Naive thymus-derived CD4-positive, alpha-beta T cell (primary cell): Measurements from ENCODE around the gene SLC30A4. TPM values are rescaled to one million over a fixed set of nuclear protein-coding genes. Genes with fewer than 3 reads are reported as not detected.

Source experiments
- ATAC-seq: fragments of 150-1000 bp; cut with Tn5 transposase; 2 replicates; pipeline ENCODE4 v1.10.0; 2021; ENCODE audit warnings: mild to moderate bottlenecking, moderate library complexity
- CTCF ChIA-PET: fragments of 350-600 bp; sonication (Branson Sonifier 250); formaldehyde crosslinking; loops from one replicate; lab custom pipeline; 2021; ENCODE audit warnings: antibody characterized with exemption; lab: Charles Lee
- POLR2A ChIA-PET: fragments of 350-600 bp; sonication (Branson Sonifier 250); formaldehyde crosslinking; loops from one replicate; lab custom pipeline; 2021; ENCODE audit warnings: antibody characterized with exemption, inconsistent platforms; lab: Charles Lee
- DNase-seq, 9 donors: peaks; one replicate each; pipeline versions ENCODE4 v3.0.0 to v3.0.0-alpha.2; 2020 to 2022; ENCODE audit warnings: mixed read lengths in 1 of 9
- H3K27ac ChIP-seq: one replicate; pipeline ENCODE4 v1.7.0; 2013; ENCODE audit warnings: mild to moderate bottlenecking, low read depth, low read length, moderate library complexity
- H3K27me3 ChIP-seq, 2 donors: one replicate each; pipeline ENCODE4 v1.7.0; 2013; ENCODE audit warnings: low read length in 2 of 2, mild to moderate bottlenecking in 2 of 2, moderate library complexity in 2 of 2; ENCODE audit not compliant: control insufficient read depth in 2 of 2, insufficient read depth in 2 of 2
- H3K36me3 ChIP-seq, 3 experiments: 1 replicate in 2 of 3; 2 replicates in 1 of 3; pipeline ENCODE4 v1.7.0; 2013; ENCODE audit warnings: low read length in 3 of 3, mild to moderate bottlenecking in 3 of 3, moderate library complexity in 1 of 3; ENCODE audit not compliant: insufficient read depth in 3 of 3, control insufficient read depth in 2 of 3
- H3K4me1 ChIP-seq, 2 donors: one replicate each; pipeline ENCODE4 v1.7.0; 2013; ENCODE audit warnings: low read length in 2 of 2, mild to moderate bottlenecking in 2 of 2, moderate library complexity in 1 of 2; ENCODE audit not compliant: control insufficient read depth in 2 of 2, insufficient read depth in 2 of 2
- H3K4me3 ChIP-seq: 2 replicates; pipeline ENCODE4 v1.7.0; 2013; ENCODE audit warnings: mild to moderate bottlenecking, low read length
- H3K9me3 ChIP-seq, 3 experiments: 1 replicate in 2 of 3; 2 replicates in 1 of 3; pipeline ENCODE4 v1.7.0; 2013; ENCODE audit warnings: low read length in 3 of 3; ENCODE audit not compliant: control insufficient read depth in 2 of 3
- H3K27ac Mint-ChIP-seq, 9 donors: one replicate each; pipeline ENCODE4 v1.8.0; 2020 to 2022; ENCODE audit warnings: mixed read lengths in 9 of 9, mild to moderate bottlenecking in 8 of 9, moderate library complexity in 5 of 9, inconsistent platforms in 2 of 9
- H3K27me3 Mint-ChIP-seq, 5 donors: one replicate each; pipeline ENCODE4 v1.8.0; 2021 to 2022; ENCODE audit warnings: mixed read lengths in 5 of 5, mild to moderate bottlenecking in 1 of 5
- H3K36me3 Mint-ChIP-seq, 5 donors: one replicate each; pipeline ENCODE4 v1.8.0; 2020 to 2022; ENCODE audit warnings: mixed read lengths in 5 of 5, mild to moderate bottlenecking in 3 of 5, inconsistent platforms in 1 of 5
- H3K4me1 Mint-ChIP-seq, 7 donors: one replicate each; pipeline ENCODE4 v1.8.0; 2020 to 2022; ENCODE audit warnings: mixed read lengths in 7 of 7, mild to moderate bottlenecking in 3 of 7, inconsistent platforms in 1 of 7
- H3K4me3 Mint-ChIP-seq, 10 donors: one replicate each; pipeline ENCODE4 v1.8.0; 2020 to 2022; ENCODE audit warnings: mild to moderate bottlenecking in 10 of 10, mixed read lengths in 10 of 10, moderate library complexity in 6 of 10, inconsistent platforms in 2 of 10
- H3K9me3 Mint-ChIP-seq, 11 donors: one replicate each; pipeline ENCODE4 v1.8.0; 2020 to 2022; ENCODE audit warnings: mixed read lengths in 11 of 11, mild to moderate bottlenecking in 4 of 11, inconsistent platforms in 1 of 11, moderate library complexity in 1 of 11
- intact Hi-C, 2 donors: fragments of 100-400 bp; cut with micrococcal nuclease; formaldehyde crosslinking; loops; one replicate each; pipeline ENCODE4 v1.15.1; 2023
- polyA plus RNA-seq, 2 donors: library from polyadenylated mRNA; unstranded; fragments of 300-500 nt; fragmentation: Illumina TruSeq; gene quantifications; one replicate each; pipeline ENCODE4 v1.2.3, GENCODE V29; 2021
- total RNA-seq, 6 experiments: library from RNA in 5 of 6; stranded (reverse) in 5 of 6; gene quantifications; 1 replicate in 5 of 6; 2 replicates in 1 of 6; pipeline ENCODE4 v1.2.3 and lab custom pipeline; 2021 to 2026

The SLC30A4 gene
- total and polyA plus RNA-seq, 7 experiments from 2014 or later = 2.0 to 4.4 (median 2.9) TPM

GRCh38 chr15:45548753-45549520 lies 26.4 kb upstream of the SLC30A4 start:
- CTCF ChIA-PET = no interaction called here
- no peak for ATAC-seq

GRCh38 chr15:45546789-45547188 lies 24.2 kb upstream of the SLC30A4 start:
- ChIA-PET CTCF (no interaction called here), POLR2A (no interaction called here)
- DNase-seq (no peak), ATAC-seq (no peak)
- intact Hi-C loops = no loop called here
- Histone ChIP-seq H3K9me3 (no peaks in the 10 kb centered on the region), H3K36me3 (no peaks in the 10 kb centered on the region), H3K4me3 (no peak overlapping the region), H3K4me1 (no peaks in the 10 kb centered on the region), H3K27ac (no peak overlapping the region), H3K27me3 (no peaks in the 10 kb centered on the region)
- Mint-ChIP-seq H3K4me1 (no peaks in the 10 kb centered on the region), H3K4me3 (no peak overlapping the region), H3K9me3 (no peaks in the 10 kb centered on the region), H3K27me3 (peaks cover 0 to 12% (median 6%) of the 10 kb centered on the region in 5 donors), H3K36me3 (no peaks in the 10 kb centered on the region), H3K27ac (no peak overlapping the region)

More at GRCh38 chr15:45548753-45549520, 26.4 kb upstream of the SLC30A4 start:
- no peak for DNase-seq
- POLR2A ChIA-PET = no interaction called here
- Mint-ChIP-seq H3K36me3 (no peaks in the 10 kb centered on the region), H3K27me3 (peaks cover 0 to 17% (median 7%) of the 10 kb centered on the region in 5 donors), H3K4me3 (no peak overlapping the region), H3K9me3 (no peaks in the 10 kb centered on the region), H3K4me1 (no peaks in the 10 kb centered on the region), H3K27ac (no peak overlapping the region)
- Histone ChIP-seq H3K27ac (no peak overlapping the region), H3K4me3 (no peak overlapping the region), H3K4me1 (no peaks in the 10 kb centered on the region), H3K27me3 (no peaks in the 10 kb centered on the region), H3K36me3 (no peaks in the 10 kb centered on the region), H3K9me3 (no peaks in the 10 kb centered on the region)
- intact Hi-C loops = no loop called here

- ChIA-PET CTCF (no interaction called here), POLR2A (no interaction called here)
Observed at GRCh38 chr15:45544266-45545023, 21.9 kb upstream of the SLC30A4 start.

GRCh38 chr15:45543051-45543450 lies 20.5 kb upstream of the SLC30A4 start:
- Histone ChIP-seq H3K9me3 (no peaks in the 10 kb centered on the region), H3K4me1 (no peaks in the 10 kb centered on the region), H3K27ac (no peak overlapping the region), H3K36me3 (no peaks in the 10 kb centered on the region), H3K4me3 (no peak overlapping the region), H3K27me3 (no peaks in the 10 kb centered on the region)
- no peak overlapping the region for H3K27ac Mint-ChIP-seq
- DNase-seq (no peak), ATAC-seq (no peak)
- no peaks in the 10 kb centered on the region for H3K4me1 Mint-ChIP-seq
- intact Hi-C loops = no loop called here
- no peak overlapping the region for H3K4me3 Mint-ChIP-seq
- POLR2A ChIA-PET = no interaction called here
- H3K27me3 Mint-ChIP-seq = peaks cover 0 to 11% (median 5%) of the 10 kb centered on the region in 5 donors
- no peaks in the 10 kb centered on the region for H3K36me3 Mint-ChIP-seq
- CTCF ChIA-PET = no interaction called here
- H3K9me3 Mint-ChIP-seq = no peaks in the 10 kb centered on the region

More at GRCh38 chr15:45544266-45545023, 21.9 kb upstream of the SLC30A4 start:
- Mint-ChIP-seq H3K27me3 (peaks cover 0 to 12% (median 5%) of the 10 kb centered on the region in 5 donors), H3K4me1 (no peaks in the 10 kb centered on the region), H3K36me3 (no peaks in the 10 kb centered on the region), H3K27ac (no peak overlapping the region), H3K9me3 (no peaks in the 10 kb centered on the region), H3K4me3 (no peak overlapping the region)
- no peak overlapping the region for H3K4me3 ChIP-seq
- H3K36me3 ChIP-seq = no peaks in the 10 kb centered on the region
- H3K4me1 ChIP-seq = no peaks in the 10 kb centered on the region
- no peaks in the 10 kb centered on the region for H3K27me3 ChIP-seq
- intact Hi-C loops = no loop called here
- ATAC-seq (no peak), DNase-seq (no peak)
- H3K9me3 ChIP-seq = no peaks in the 10 kb centered on the region
- H3K27ac ChIP-seq = no peak overlapping the region

- ATAC-seq = no peak
- H3K36me3 ChIP-seq = no peaks in the 10 kb centered on the region
- H3K4me3 ChIP-seq = no peak overlapping the region
- no peak overlapping the region for H3K27ac ChIP-seq
- Mint-ChIP-seq H3K27me3 (peaks cover 0 to 2% (median 0%) of the 10 kb centered on the region in 5 donors), H3K36me3 (no peaks in the 10 kb centered on the region), H3K4me1 (no peaks in the 10 kb centered on the region), H3K4me3 (no peak overlapping the region), H3K27ac (no peak overlapping the region), H3K9me3 (no peaks in the 10 kb centered on the region)
- H3K27me3 ChIP-seq = no peaks in the 10 kb centered on the region
- no peaks in the 10 kb centered on the region for H3K9me3 ChIP-seq
- H3K4me1 ChIP-seq = no peaks in the 10 kb centered on the region
- no peak for DNase-seq
- POLR2A ChIA-PET = no interaction called here
- CTCF ChIA-PET = no interaction called here
- intact Hi-C loops = no loop called here
Observed at GRCh38 chr15:45540531-45540930, 18.0 kb upstream of the SLC30A4 start.

GRCh38 chr15:45539680-45540079 lies 17.1 kb upstream of the SLC30A4 start:
- ATAC-seq = no peak
- H3K27me3 Mint-ChIP-seq = peaks cover 0 to 2% (median 0%) of the 10 kb centered on the region in 5 donors

More at GRCh38 chr15:45539680-45540079, 17.1 kb upstream of the SLC30A4 start:
- no peak overlapping the region for H3K4me3 ChIP-seq
- no peaks in the 10 kb centered on the region for H3K27me3 ChIP-seq
- H3K9me3 ChIP-seq = no peaks in the 10 kb centered on the region
- intact Hi-C loops = no loop called here
- POLR2A ChIA-PET = no interaction called here
- Mint-ChIP-seq H3K4me1 (no peaks in the 10 kb centered on the region), H3K27ac (no peak overlapping the region), H3K36me3 (no peaks in the 10 kb centered on the region), H3K9me3 (no peaks in the 10 kb centered on the region), H3K4me3 (no peak overlapping the region)
- DNase-seq = no peak
- no peaks in the 10 kb centered on the region for H3K4me1 ChIP-seq
- CTCF ChIA-PET = no interaction called here
- no peaks in the 10 kb centered on the region for H3K36me3 ChIP-seq
- no peak overlapping the region for H3K27ac ChIP-seq
